Activated CD8-positive, alpha-beta T cell treated with anti-CD3 and anti-CD28 coated beads, Interleukin-2, amount 10 ng/mL, durations not matched to agents 7 days and 5 days (primary cell): ENCODE results near the gene PSMC2. TPM values are rescaled to one million over a fixed set of nuclear protein-coding genes. Genes with fewer than 3 reads are reported as not detected.

Experiments used
- ATAC-seq: fragments of 150-1000 bp; cut with Tn5 transposase; one replicate; pipeline ENCODE4 v1.10.0; 2021; ENCODE audit warnings: moderate library complexity
- CTCF ChIA-PET: fragments of 350-600 bp; sonication (Branson Sonifier 250); formaldehyde crosslinking; loops from one replicate; lab custom pipeline; 2021; ENCODE audit warnings: antibody characterized with exemption; lab: Charles Lee
- POLR2A ChIA-PET: fragments of 350-600 bp; sonication (Branson Sonifier 250); formaldehyde crosslinking; loops from one replicate; lab custom pipeline; 2021; ENCODE audit warnings: antibody characterized with exemption; lab: Charles Lee
- DNase-seq: peaks from one replicate; pipeline ENCODE4 v3.0.0-alpha.2; 2020
- H3K27ac Mint-ChIP-seq: one replicate; pipeline ENCODE4 v1.8.0; 2021; ENCODE audit warnings: mild to moderate bottlenecking, mixed read lengths
- H3K27me3 Mint-ChIP-seq: one replicate; pipeline ENCODE4 v1.8.0; 2021; ENCODE audit warnings: low read depth, mixed read lengths
- H3K36me3 Mint-ChIP-seq: one replicate; pipeline ENCODE4 v1.8.0; 2021; ENCODE audit warnings: low read depth, mixed read lengths
- H3K4me1 Mint-ChIP-seq: one replicate; pipeline ENCODE4 v1.8.0; 2021; ENCODE audit warnings: low read depth, mixed read lengths
- H3K4me3 Mint-ChIP-seq: one replicate; pipeline ENCODE4 v1.8.0; 2021; ENCODE audit warnings: mild to moderate bottlenecking, mixed read lengths
- H3K9me3 Mint-ChIP-seq: one replicate; pipeline ENCODE4 v1.8.0; 2022; ENCODE audit warnings: mixed read lengths; ENCODE audit not compliant: insufficient read depth
- total RNA-seq, 2 experiments: library from RNA; stranded (reverse); gene quantifications; one replicate each; pipeline ENCODE4 v1.2.3, GENCODE V29; 2021

PSMC2 gene
- total RNA-seq: 100 to 1,000 TPM; 130 to 132 TPM

- peak; percentile 76 for ATAC-seq
- ChIA-PET CTCF (interaction anchor here (0.6 to 1.3 kb wide), 4 partner anchors 9 to 57 kb away, joined by 3 to 4 read pairs (median 4); no protein-coding TSS in a partner anchor), POLR2A (interaction anchor here (0.7 to 1.5 kb wide), 9 partner anchors 9 to 1667 kb away, joined by 3 to 15 read pairs (median 3); partner anchors contain the start of genes ARMC10 and KMT2E)
- Mint-ChIP-seq H3K36me3 (peaks cover 33% of the 10 kb centered on the region), H3K9me3 (no peaks in the 10 kb centered on the region), H3K27ac (peak within 1 kb of the TSS; percentile 99), H3K4me3 (peak within 1 kb of the TSS; percentile 99), H3K4me1 (peaks cover 54% of the 10 kb centered on the region), H3K27me3 (no peaks in the 10 kb centered on the region)
- DNase-seq: peak; percentile 89
These were observed at the start of gene PSMC2 for GRCh38 chr7:103347507-103348267. PSMC2 (plus strand) TSS chr7:103347643; CDS start chr7:103347712, 69 bp downstream.

- Mint-ChIP-seq H3K4me3 (peak overlapping the region; percentile 79), H3K27ac (peak overlapping the region; percentile 85), H3K36me3 (peaks cover 25% of the 10 kb centered on the region), H3K9me3 (no peaks in the 10 kb centered on the region), H3K27me3 (peaks cover 8% of the 10 kb centered on the region), H3K4me1 (peaks cover 26% of the 10 kb centered on the region)
- ChIA-PET POLR2A (interaction anchor here (1.5 kb wide), 1 partner anchor 47 kb away, joined by 4 read pairs; the partner anchor contains the start of gene DNAJC2), CTCF (interaction anchor here (1.0 to 1.8 kb wide), 7 partner anchors 9 to 223 kb away, joined by 3 to 8 read pairs (median 4); partner anchors contain the start of genes ARMC10 and FBXL13)
- no peak for ATAC-seq
- DNase-seq: no peak
These were observed 49.6 kb upstream of the PSMC2 start for GRCh38 chr7:103297837-103298179.

GRCh38 chr7:103299660-103300059 lies 47.8 kb upstream of the PSMC2 start:
- H3K27me3 Mint-ChIP-seq: no peaks in the 10 kb centered on the region
- no peak for ATAC-seq
- H3K36me3 Mint-ChIP-seq: peaks cover 39% of the 10 kb centered on the region
- H3K9me3 Mint-ChIP-seq: no peaks in the 10 kb centered on the region
- ChIA-PET POLR2A (no interaction called here), CTCF (interaction anchor here (1.2 kb wide), 1 partner anchor 10 kb away, joined by 3 read pairs; no protein-coding TSS in a partner anchor)
- H3K4me3 Mint-ChIP-seq: no peak overlapping the region
- peaks cover 28% of the 10 kb centered on the region for H3K4me1 Mint-ChIP-seq
- DNase-seq: no peak
- H3K27ac Mint-ChIP-seq: no peak overlapping the region

DNA sequence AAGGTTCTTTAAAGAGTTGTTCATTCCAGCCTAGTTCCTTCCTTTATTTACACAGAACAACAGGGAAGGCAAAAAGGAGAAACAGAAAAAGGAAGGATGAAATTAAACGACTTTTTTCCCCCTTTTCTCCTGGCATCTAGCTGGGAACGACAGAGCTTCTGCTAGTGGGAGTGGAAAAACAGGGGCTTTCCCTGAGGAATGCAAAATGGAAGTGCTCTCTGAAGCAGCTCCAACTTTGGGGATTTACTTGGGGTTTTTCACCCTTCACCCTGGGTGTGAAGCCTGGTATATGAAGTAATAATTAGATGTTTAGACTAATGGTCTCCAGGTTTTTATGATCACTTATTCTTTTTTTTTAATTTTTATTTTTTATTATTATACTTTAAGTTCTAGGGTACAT lies 46.0 kb upstream of the PSMC2 start:
- POLR2A ChIA-PET: no interaction called here

DNA sequence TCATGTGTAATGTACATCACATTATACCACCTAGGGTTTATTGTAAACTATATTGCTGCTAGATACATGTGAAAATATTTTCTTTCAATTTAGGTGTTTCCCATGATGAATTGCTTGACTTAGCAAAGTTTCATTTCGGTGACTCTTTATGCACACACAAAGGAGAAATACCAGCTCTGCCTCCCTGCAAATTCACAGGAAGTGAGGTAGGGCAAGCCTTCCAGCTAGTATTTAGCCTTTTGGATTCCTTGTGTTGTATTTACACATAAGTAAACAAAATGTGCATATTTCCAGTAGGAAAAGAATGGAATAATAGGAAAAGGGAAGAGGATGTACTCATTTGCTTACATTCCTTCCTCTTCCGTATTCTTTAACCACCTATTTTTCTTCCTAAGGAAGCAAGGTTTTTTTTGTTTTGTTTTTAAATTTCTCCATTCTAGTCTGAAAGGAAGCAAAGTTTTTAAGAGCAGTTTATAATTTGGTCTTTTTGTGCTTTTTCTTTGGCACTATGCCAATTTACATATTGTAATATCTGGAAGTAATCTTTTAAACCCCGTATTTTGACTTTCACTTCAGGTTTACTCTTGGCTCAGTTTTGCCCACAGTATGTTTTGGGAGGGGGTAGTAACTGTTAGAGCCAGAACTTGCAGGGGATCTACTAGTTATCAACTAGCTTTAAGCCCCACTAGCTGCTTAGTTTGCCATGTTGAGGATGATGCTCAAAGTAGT lies 39.8 kb upstream of the PSMC2 start:
- POLR2A ChIA-PET: interaction anchor here (0.8 kb wide), 1 partner anchor 12 kb away, joined by 3 read pairs; no protein-coding TSS in a partner anchor
- no peak for ATAC-seq
- H3K4me1 Mint-ChIP-seq: peaks cover 3% of the 10 kb centered on the region
- H3K9me3 Mint-ChIP-seq: no peaks in the 10 kb centered on the region
- H3K4me3 Mint-ChIP-seq: no peak overlapping the region
- no peak for DNase-seq
- CTCF ChIA-PET: interaction anchor here (1.1 to 2.5 kb wide), 3 partner anchors 10 to 11 kb away, joined by 3 to 8 read pairs (median 3); partner anchors contain the start of gene PMPCB
- no peaks in the 10 kb centered on the region for H3K27me3 Mint-ChIP-seq
- H3K36me3 Mint-ChIP-seq: peaks cover 63% of the 10 kb centered on the region
- H3K27ac Mint-ChIP-seq: no peak overlapping the region

More for the DNA sequence above, 46.0 kb upstream of the PSMC2 start:
- no peak for ATAC-seq
- Mint-ChIP-seq H3K27me3 (no peaks in the 10 kb centered on the region), H3K27ac (no peak overlapping the region), H3K9me3 (no peaks in the 10 kb centered on the region), H3K4me3 (no peak overlapping the region), H3K4me1 (peaks cover 24% of the 10 kb centered on the region), H3K36me3 (peaks cover 50% of the 10 kb centered on the region)
- DNase-seq: no peak
- CTCF ChIA-PET: no interaction called here

- POLR2A ChIA-PET: interaction anchor here (1.2 kb wide), 1 partner anchor 9 kb away, joined by 3 read pairs; no protein-coding TSS in a partner anchor
- CTCF ChIA-PET: interaction anchor here (0.9 kb wide), 1 partner anchor 24 kb away, joined by 3 read pairs; no protein-coding TSS in a partner anchor
- Mint-ChIP-seq H3K36me3 (peaks cover 76% of the 10 kb centered on the region), H3K4me3 (no peak overlapping the region), H3K27me3 (no peaks in the 10 kb centered on the region), H3K27ac (no peak overlapping the region), H3K9me3 (no peaks in the 10 kb centered on the region), H3K4me1 (no peaks in the 10 kb centered on the region)
- ATAC-seq (no peak), DNase-seq (no peak)
These were observed 32.6 kb upstream of the PSMC2 start for GRCh38 chr7:103314852-103315251.

DNA sequence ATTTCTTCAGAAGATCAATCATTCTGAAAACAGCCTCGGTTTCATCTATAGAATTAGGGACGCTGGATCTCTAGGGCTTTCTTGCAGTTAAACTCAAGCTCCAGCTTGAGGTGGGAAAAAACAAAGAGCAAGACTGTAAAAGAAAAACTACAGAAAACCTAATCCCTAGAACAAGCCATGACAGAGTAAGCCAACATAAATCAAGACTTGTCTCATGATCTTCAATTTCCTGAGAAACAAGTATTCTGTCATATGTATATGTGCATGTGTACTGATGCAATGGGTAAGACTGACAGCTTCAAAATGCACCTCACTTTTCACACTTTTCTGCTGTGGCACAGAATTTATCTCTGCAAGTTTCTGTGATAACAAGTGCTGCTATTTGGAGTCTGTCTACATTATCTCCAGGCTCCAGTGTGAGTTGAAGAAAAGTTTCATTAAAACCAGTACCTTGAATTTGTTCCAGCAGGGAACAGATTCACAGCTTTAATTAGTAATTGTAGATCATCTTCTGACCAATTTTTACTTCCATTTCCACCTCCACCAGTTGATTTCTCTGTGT lies 31.0 kb upstream of the PSMC2 start:
- peaks cover 68% of the 10 kb centered on the region for H3K36me3 Mint-ChIP-seq
- ChIA-PET CTCF (no interaction called here), POLR2A (interaction anchor here (1.0 kb wide), 1 partner anchor 14 kb away, joined by 3 read pairs; no protein-coding TSS in a partner anchor)
- H3K9me3 Mint-ChIP-seq: no peaks in the 10 kb centered on the region
- DNase-seq (no peak), ATAC-seq (no peak)
- H3K27ac Mint-ChIP-seq: peak overlapping the region; percentile 7
- no peaks in the 10 kb centered on the region for H3K4me1 Mint-ChIP-seq
- H3K27me3 Mint-ChIP-seq: no peaks in the 10 kb centered on the region
- no peak overlapping the region for H3K4me3 Mint-ChIP-seq

DNA sequence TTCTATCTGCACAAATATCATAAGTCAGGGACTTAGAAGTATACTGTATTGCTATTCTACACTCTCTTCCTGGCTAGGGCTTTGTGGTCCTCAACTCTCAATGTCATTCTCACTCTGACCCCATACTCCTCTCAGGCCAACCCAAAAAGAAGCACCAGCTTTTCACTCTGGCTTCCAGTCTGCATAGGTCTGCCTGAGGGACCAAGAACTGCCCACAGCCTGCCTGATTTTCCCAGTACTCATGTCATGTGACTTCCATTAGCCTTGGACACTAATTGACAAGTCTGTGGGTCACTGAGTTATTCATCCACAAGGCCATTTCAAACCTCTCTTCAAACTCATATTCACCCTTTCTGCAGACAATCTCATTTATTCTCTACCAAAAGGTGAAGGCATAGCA lies 30.4 kb upstream of the PSMC2 start:
- no peak for DNase-seq
- Mint-ChIP-seq H3K27ac (peak overlapping the region; percentile 7), H3K27me3 (no peaks in the 10 kb centered on the region), H3K4me3 (no peak overlapping the region), H3K4me1 (no peaks in the 10 kb centered on the region), H3K36me3 (peaks cover 64% of the 10 kb centered on the region), H3K9me3 (no peaks in the 10 kb centered on the region)
- no peak for ATAC-seq
- POLR2A ChIA-PET: no interaction called here
- CTCF ChIA-PET: interaction anchor here (0.7 kb wide), 1 partner anchor 10 kb away, joined by 3 read pairs; no protein-coding TSS in a partner anchor

- H3K9me3 Mint-ChIP-seq: no peaks in the 10 kb centered on the region
- no peak overlapping the region for H3K27ac Mint-ChIP-seq
These were observed 21.7 kb upstream of the PSMC2 start for GRCh38 chr7:103325744-103326143.

GRCh38 chr7:103336761-103337160 lies 10.7 kb upstream of the PSMC2 start:
- peaks cover 19% of the 10 kb centered on the region for H3K4me1 Mint-ChIP-seq
- ChIA-PET CTCF (no interaction called here), POLR2A (no interaction called here)
- DNase-seq (no peak), ATAC-seq (no peak)
- peaks cover 52% of the 10 kb centered on the region for H3K36me3 Mint-ChIP-seq
- no peak overlapping the region for H3K27ac Mint-ChIP-seq
- H3K4me3 Mint-ChIP-seq: no peak overlapping the region
- no peaks in the 10 kb centered on the region for H3K27me3 Mint-ChIP-seq
- H3K9me3 Mint-ChIP-seq: no peaks in the 10 kb centered on the region

More at GRCh38 chr7:103325744-103326143, 21.7 kb upstream of the PSMC2 start:
- Mint-ChIP-seq H3K36me3 (peaks cover 31% of the 10 kb centered on the region), H3K4me3 (no peak overlapping the region), H3K27me3 (no peaks in the 10 kb centered on the region), H3K4me1 (no peaks in the 10 kb centered on the region)
- ChIA-PET POLR2A (no interaction called here), CTCF (interaction anchor here (1.1 to 1.2 kb wide), 2 partner anchors 22 to 32 kb away, joined by 3 read pairs; no protein-coding TSS in a partner anchor)
- ATAC-seq: no peak
- DNase-seq: no peak

GRCh38 chr7:103338864-103339263 lies 8.6 kb upstream of the PSMC2 start:
- H3K4me1 Mint-ChIP-seq: peaks cover 26% of the 10 kb centered on the region
- no peak overlapping the region for H3K27ac Mint-ChIP-seq
- H3K27me3 Mint-ChIP-seq: no peaks in the 10 kb centered on the region
- POLR2A ChIA-PET: interaction anchor here (0.8 to 0.9 kb wide), 2 partner anchors 9 to 27 kb away, joined by 3 read pairs; no protein-coding TSS in a partner anchor
- ATAC-seq (no peak), DNase-seq (no peak)
- H3K36me3 Mint-ChIP-seq: peaks cover 51% of the 10 kb centered on the region
- CTCF ChIA-PET: interaction anchor here (0.9 kb wide), 1 partner anchor 25 kb away, joined by 3 read pairs; no protein-coding TSS in a partner anchor
- no peak overlapping the region for H3K4me3 Mint-ChIP-seq
- H3K9me3 Mint-ChIP-seq: no peaks in the 10 kb centered on the region
